Ammon's horn (tissue), 1 donor: ENCODE data around the gene SMIM33.
"Not testable (repeated sequence)": the region's sequence is repeated elsewhere in the genome, so short reads cannot be mapped to it uniquely, and the experiment has no call there.

Experiments
- DNase-seq: peaks from one replicate; pipeline ENCODE4 v3.0.0-alpha.2; 2016; ENCODE audit warnings: low spot score

The SMIM33 gene

DNA sequence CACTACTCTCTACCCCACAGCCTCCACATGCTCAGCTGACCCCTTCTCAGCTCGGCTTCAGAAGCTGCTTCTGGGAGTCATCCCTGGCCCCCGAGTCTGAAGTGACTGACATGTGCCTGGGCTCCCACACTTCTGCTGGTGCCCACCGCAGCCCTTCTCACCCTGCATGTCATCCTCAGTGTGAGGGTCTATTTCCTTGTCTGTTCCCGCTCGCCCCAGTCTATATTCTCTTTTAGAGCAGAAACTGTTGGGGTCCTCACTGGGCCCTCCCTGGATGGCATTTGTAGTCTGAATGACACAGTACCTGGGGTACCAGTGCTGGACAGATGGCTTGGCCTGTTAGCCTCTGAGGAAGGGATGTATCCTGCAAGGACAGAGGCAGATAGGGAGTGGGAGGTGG, 13.6 kb upstream of the SMIM33 start:
- no peak for DNase-seq

GRCh38 chr5:139457653-139458306, 13.0 kb upstream of the SMIM33 start:
- no peak for DNase-seq

- DNase-seq = no peak
Observed at GRCh38 chr5:139458580-139459407, 12.0 kb upstream of the SMIM33 start.

DNA sequence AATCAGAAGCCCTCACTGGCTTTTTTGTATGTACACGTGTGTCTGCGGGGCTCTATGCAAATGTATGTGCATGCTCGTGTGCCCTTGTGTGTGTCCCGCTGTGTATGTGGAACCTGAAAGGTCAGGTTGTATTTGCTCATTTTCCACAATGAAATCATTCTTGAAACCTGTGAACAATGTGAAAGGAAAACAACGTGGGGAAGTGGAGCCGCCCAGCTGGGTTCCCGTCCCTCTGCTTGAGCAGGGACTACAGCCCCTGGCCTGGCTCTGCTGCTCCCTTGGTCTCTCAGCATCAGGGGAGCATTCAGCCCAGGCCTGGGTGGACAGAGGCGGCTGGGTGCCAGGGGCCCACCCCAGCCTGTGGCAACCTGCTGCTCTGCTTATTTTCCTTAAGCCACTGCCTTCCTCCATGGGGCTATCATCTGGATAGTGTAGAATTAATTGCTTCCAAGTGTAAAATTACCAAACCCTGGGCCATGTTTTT, 11.3 kb upstream of the SMIM33 start:
- DNase-seq = no peak

- no peak for DNase-seq
Observed at GRCh38 chr5:139460455-139460854, 10.3 kb upstream of the SMIM33 start.

GRCh38 chr5:139461176-139461575, 9.6 kb upstream of the SMIM33 start:
- DNase-seq = no peak

- no peak for DNase-seq
Observed at GRCh38 chr5:139461698-139462097, 9.1 kb upstream of the SMIM33 start.

DNA sequence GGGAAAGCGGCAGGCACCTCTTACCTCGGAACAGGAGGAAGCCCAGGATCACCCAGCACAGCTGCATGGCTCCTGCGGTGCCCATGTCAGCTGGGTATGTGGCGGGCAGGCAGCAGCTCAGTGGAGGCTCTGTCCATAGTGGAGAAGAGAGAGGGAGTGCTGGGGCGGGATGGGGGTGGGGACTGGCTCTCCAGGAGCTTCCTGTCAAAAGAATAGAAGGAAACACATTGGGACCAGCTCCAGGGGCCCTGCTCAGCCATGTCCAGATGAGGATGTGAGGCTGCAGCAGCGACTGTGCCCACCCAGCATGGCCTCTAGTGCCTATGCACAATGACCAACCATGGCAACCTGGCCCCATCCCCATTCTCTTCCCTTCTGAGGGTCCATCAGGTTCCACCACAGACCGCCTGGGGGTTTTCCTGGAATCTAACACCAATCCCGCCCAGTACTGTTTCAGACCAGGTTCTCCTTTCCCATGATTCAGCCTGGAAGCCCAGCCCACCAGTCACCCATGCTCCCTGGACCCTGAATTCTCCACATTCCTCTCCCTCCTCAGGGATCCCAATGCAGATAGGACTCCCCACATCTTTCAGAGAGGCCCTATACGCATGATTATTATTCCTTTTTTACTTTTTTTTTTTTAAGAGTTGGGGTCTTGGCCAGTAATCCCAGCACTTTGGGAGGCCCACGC, 8.1 kb upstream of the SMIM33 start, which contains the start of gene ECSCR:
Gene ECSCR (minus strand): TSS at position 158 of the 691 bp plus-strand sequence. CDS start 73 bp downstream, at position 85.
- DNase-seq = no peak

DNA sequence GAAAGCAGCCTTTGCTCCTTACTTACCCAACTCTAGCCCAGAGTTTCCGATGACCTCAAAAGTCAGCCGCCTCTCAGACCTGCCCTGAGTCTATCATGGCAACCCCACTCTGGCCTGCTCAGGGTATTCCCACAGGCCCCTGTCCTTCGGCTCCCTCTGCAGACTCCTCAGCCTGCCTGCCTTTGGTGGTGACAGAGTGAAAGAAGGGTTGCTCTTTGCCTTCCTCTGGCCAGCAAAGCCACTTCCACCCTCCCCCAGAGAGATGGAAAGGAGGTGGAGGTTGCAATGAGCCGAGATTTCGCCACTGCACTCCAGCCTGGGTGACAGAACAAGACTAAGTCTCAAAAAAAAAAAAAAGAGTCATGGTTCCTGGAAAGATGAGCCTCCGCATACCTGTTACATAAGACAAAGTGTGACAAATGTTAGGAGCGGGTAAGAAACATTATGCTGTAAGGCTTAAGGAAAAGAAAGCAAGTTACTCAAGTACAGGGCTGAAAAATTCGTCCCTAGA, 2.3 kb upstream of the SMIM33 start:
- DNase-seq = no peak

GRCh38 chr5:139472386-139473030, 1.7 kb downstream of the SMIM33 start:
- no peak for DNase-seq

DNA sequence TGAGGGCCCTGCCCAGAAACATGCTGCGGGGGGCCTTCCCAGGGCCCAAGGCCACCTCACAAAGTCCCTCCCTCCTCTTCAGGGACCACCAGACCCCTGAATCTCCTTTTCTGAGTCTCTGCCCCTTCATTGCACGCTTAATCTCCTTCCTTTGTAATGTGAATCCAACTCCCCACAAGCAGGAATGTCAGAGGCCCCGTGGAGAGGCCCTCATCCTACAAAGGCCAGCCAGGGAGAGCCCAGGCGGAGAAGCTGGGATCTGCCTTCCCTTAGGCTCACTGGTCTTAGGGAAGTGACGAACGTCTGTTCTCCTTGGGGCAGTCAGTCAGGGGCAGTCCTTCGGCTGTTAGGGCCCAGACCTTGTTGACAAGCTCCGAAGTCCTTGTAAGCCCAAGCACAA, 2.3 kb downstream of the SMIM33 start:
- no peak for DNase-seq

GRCh38 chr5:139473565-139473964, 2.8 kb downstream of the SMIM33 start:
- DNase-seq = no peak

DNA sequence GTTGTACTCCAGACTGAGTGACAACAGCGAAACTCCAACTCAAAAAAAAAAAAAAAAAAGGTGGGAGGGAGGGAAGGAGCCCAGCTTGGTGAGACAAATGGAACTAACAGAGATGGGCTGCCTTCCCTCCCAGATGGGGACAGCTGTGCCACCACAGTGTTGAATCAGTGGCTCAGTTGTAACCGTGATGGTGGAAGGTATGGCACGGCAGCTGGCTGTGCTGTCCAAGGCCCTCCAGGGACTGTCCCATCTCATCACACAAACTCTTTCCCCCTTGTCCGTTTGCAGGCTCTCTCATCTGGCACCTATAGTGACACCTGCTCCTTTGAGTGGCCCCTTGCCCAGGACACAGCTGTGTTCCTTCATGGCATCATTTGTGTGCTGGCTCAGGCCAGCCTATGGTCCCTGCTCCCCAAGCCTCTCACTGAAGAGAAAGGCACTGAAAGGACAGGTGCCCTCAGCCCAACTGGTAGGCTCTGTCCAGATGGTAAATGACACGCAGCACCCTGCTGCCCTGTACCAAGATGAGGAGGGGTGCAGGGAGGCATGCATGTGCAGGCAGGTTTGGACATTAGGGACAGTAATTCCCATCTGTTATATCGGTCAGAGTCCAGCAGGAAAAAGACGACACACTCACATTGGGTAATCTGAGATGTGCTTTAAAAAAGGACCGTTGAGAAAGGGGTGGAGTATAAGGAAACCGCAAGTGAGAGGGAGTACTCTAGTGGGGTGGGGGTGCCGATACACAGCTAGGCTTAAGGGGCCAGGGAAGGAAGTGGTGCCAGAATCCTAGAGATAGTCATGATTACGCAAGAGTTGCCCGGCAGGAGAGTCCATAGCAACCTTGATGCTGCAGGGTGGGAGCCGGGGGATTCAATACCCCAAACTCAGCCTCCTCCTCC, 4.3 kb downstream of the SMIM33 start:
- peak; percentile 25 for DNase-seq

DNA sequence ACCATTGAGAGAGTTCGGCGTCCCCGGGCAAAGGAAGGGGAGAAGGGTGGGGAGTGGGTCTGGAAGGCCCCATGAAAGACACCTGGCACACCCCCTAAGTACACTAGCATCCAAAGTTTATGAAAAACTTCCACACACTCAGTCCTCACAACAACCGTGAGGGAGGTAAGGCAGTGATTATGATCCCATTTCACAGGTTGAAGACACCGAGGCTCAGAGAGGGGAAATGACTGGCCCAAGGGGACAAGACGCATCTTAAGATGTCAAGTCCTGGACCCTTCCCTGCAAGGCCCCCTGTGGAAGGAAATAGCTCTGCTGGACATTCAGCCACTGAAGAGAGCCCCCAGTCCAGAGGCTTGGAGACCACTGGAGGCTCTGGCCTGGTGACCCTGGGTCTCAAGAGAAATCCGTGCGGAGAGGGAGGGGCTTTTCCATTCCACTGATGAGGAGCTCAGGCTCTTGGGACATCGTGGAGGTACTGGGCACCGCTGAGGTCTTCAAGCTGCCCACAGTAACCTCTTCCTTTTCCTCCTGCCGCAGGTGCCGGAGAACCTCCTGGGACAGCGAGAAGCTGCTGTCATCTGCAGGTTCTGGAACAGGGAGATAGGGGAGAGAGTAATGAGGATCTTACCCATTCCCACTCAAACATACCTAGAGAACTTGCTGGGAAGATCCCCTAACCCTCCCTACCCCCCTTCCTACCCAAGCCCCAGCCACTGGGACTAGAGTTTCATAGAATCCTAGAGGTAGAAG, 5.2 kb downstream of the SMIM33 start:
- no peak for DNase-seq

- not testable (repeated sequence) for DNase-seq
Observed at GRCh38 chr5:139478657-139479423, 8.0 kb downstream of the SMIM33 start.

DNA sequence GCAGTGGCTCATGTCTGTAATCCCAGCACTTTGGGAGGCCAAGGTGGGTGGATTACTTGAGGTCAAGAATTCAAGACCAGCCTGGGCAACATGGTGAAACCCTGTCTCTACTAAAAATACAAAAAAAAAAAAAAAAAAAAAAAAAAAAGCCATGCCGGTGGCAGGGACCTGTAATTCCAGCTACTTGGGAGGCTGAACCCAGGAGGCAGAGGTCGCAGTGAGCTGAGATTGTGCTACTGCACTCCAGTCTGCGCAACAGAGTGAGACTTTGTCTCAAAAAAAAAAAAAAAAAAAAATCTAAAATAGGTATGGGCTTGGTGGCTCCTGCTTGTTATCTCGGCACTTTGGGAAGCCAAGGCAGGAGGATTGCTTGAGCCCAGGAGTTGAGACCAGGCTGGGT, 8.9 kb downstream of the SMIM33 start:
- DNase-seq = not testable (repeated sequence)

- DNase-seq = no peak
Observed at GRCh38 chr5:139481122-139481533, 10.3 kb downstream of the SMIM33 start.

- DNase-seq = no peak
Observed at GRCh38 chr5:139481580-139482049, 10.8 kb downstream of the SMIM33 start.
